HG02970 (cell line): ENCODE measurements around the gene TTC7B.

Experiments
- ATAC-seq: cut with Tn5 transposase; IDR thresholded peaks from one replicate; pipeline ENCODE4 v1.9.1; 2021; ENCODE audit warnings: mild to moderate bottlenecking, moderate library complexity, moderate number of reproducible peaks; ENCODE audit not compliant: unreplicated experiment, low FRiP score

The TTC7B gene

GRCh38 chr14:90489306-90489705 lies 326.9 kb downstream of the TTC7B start:
- ATAC-seq, result no peak

DNA sequence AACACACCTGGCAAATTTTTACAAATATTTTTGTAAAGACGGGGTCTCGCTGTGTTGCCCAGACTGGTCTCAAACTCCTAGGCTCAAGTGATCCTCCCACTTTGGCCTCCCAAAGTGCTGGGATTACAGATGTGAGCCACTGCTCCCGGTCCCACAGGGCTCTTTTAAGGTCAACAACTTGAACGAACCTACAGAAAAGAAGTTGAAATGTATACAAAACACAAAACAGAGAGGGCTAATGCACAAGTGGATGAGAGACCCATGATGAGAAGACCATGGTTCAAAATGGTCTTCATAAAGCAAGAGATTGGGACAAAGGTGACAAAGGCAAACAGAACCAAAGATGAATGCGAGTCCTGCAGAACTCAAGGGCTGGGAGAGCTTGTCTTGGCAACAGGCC lies 328.0 kb downstream of the TTC7B start:
- ATAC-seq, result no peak

GRCh38 chr14:90487462-90487861 lies 328.8 kb downstream of the TTC7B start:
- ATAC-seq, result no peak

- no peak for ATAC-seq
These were observed 329.2 kb downstream of the TTC7B start for GRCh38 chr14:90487031-90487430.

GRCh38 chr14:90484291-90484690 lies 331.9 kb downstream of the TTC7B start:
- no peak for ATAC-seq

DNA sequence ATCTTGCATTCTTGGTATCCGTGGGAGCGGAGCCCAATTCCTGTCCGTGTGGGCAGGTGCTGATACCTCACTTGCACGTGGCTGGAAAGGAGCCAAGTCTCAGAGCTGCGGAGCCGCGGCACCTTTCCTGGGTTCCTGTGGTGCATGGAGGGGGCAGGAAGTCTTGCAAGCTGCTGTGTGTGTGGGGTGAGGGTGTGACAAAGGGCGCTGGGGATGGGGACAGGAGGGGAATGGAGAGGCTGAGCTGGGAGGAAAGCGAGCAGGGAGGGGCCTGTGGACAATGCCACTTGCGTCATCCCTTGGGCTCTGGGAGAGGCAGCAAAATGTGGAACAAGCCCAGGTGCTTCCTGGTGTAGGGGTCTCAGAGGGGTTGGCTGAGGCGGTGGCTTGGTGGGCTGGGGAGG lies 332.7 kb downstream of the TTC7B start:
- no peak for ATAC-seq

- ATAC-seq, result no peak
These were observed 333.1 kb downstream of the TTC7B start for GRCh38 chr14:90483117-90483516.

GRCh38 chr14:90475298-90475697 lies 340.9 kb downstream of the TTC7B start:
- ATAC-seq, result no peak
